HepG2 (cell line): ENCODE results near the gene PGPEP1. TPM values are rescaled to one million over a fixed set of nuclear protein-coding genes. Genes with fewer than 3 reads are reported as not detected.

Experiments used
- ARNT ChIP-seq: fragments of 450-650 bp; IDR thresholded peaks from 2 replicates; pipeline ENCODE4 v1.6.1; 2017
- CSRNP2 ChIP-seq: sonication (generic); formaldehyde crosslinking; conservative IDR thresholded peaks from 2 replicates; pipeline ENCODE4 v1.8.0; 2022; ENCODE audit warnings: low read depth, missing genetic modification reagents
- DNMT3B ChIP-seq: conservative IDR thresholded peaks from 2 replicates; pipeline ENCODE4 v1.6.1; 2016; ENCODE audit warnings: missing biosample characterization, control low read depth
- FOXC1 ChIP-seq: sonication (generic); formaldehyde crosslinking; IDR thresholded peaks from 2 replicates; pipeline ENCODE4 v1.8.0; 2022; ENCODE audit warnings: mild to moderate bottlenecking, missing genetic modification reagents, borderline replicate concordance
- FOXK2 ChIP-seq: fragments of 450-650 bp; IDR thresholded peaks from 2 replicates; pipeline ENCODE4 v1.6.1; 2016
- GATA4 ChIP-seq: sonication (generic); IDR thresholded peaks from 2 replicates; pipeline ENCODE4 v1.6.1; 2016; ENCODE audit warnings: antibody characterized with exemption, low read depth, borderline replicate concordance
- MBNL3 ChIP-seq: fragments of 250-450 bp; sonication (Bioruptor Pico); conservative IDR thresholded peaks from 2 replicates; pipeline ENCODE4 v1.8.0; 2022; ENCODE audit warnings: mild to moderate bottlenecking, inconsistent platforms
- MTF2 ChIP-seq: sonication (generic); formaldehyde crosslinking; IDR thresholded peaks from 2 replicates; pipeline ENCODE4 v1.5.0; 2020; ENCODE audit warnings: missing genetic modification reagents, borderline replicate concordance
- MYPOP ChIP-seq: sonication (generic); formaldehyde crosslinking; IDR thresholded peaks from 2 replicates; pipeline ENCODE4 v1.8.1; 2023; ENCODE audit warnings: mild to moderate bottlenecking, moderate library complexity, missing genetic modification reagents
- NONO ChIP-seq, 2 experiments: fragments of 450-650 bp in 1 of 2; sonication (generic) in 1 of 2; formaldehyde crosslinking in 1 of 2; IDR thresholded peaks in 1 of 2; conservative IDR thresholded peaks in 1 of 2; 2 replicates each; pipeline versions ENCODE4 v1.6.1 to v1.8.0; 2017 to 2022; ENCODE audit warnings: mild to moderate bottlenecking in 1 of 2, missing genetic modification reagents in 1 of 2, moderate library complexity in 1 of 2
- NPAS2 ChIP-seq: sonication (generic); formaldehyde crosslinking; IDR thresholded peaks from 2 replicates; pipeline ENCODE4 v1.8.0; 2022; ENCODE audit warnings: mild to moderate bottlenecking, missing genetic modification reagents, borderline replicate concordance
- PTBP1 ChIP-seq: fragments of 200-400 bp; formaldehyde crosslinking; IDR thresholded peaks from 2 replicates; pipeline ENCODE4 v1.6.1; 2018; ENCODE audit warnings: low read length, low read depth; ENCODE audit not compliant: poor library complexity, severe bottlenecking
- RAD51 ChIP-seq: fragments of 450-650 bp; IDR thresholded peaks from 2 replicates; pipeline ENCODE4 v1.6.1; 2016; ENCODE audit warnings: borderline replicate concordance
- RFX1 ChIP-seq: fragments of 450-650 bp; IDR thresholded peaks from 2 replicates; pipeline ENCODE4 v1.6.1; 2017
- RXRA ChIP-seq: sonication (generic); formaldehyde crosslinking; IDR thresholded peaks from 2 replicates; pipeline ENCODE4 v1.5.1; 2020; ENCODE audit warnings: missing genetic modification reagents
- SSRP1 ChIP-seq: IDR thresholded peaks from 2 replicates; pipeline ENCODE4 v1.6.1; 2016; ENCODE audit warnings: control low read depth
- ZNF101 ChIP-seq: sonication (generic); formaldehyde crosslinking; IDR thresholded peaks from 2 replicates; pipeline ENCODE4 v1.4.0; 2020; ENCODE audit warnings: mild to moderate bottlenecking, low read depth, missing genetic modification reagents, borderline replicate concordance
- ZNF232 ChIP-seq: sonication (generic); formaldehyde crosslinking; IDR thresholded peaks from 2 replicates; pipeline ENCODE4 v1.4.0; 2020; ENCODE audit warnings: missing genetic modification reagents, borderline replicate concordance
- ZNF256 ChIP-seq: sonication (generic); formaldehyde crosslinking; conservative IDR thresholded peaks from 2 replicates; pipeline ENCODE4 v1.4.0; 2020; ENCODE audit warnings: missing genetic modification reagents
- ZNF460 ChIP-seq: sonication (generic); formaldehyde crosslinking; IDR thresholded peaks from 2 replicates; pipeline ENCODE4 v1.5.1; 2020; ENCODE audit warnings: missing genetic modification reagents, mild to moderate bottlenecking, borderline replicate concordance
- ZNF496 ChIP-seq: sonication (generic); formaldehyde crosslinking; IDR thresholded peaks from 2 replicates; pipeline ENCODE4 v1.8.1; 2023; ENCODE audit warnings: mild to moderate bottlenecking, moderate library complexity, missing genetic modification reagents; ENCODE audit not compliant: insufficient replicate concordance
- ZNF510 ChIP-seq: sonication (generic); formaldehyde crosslinking; IDR thresholded peaks from 2 replicates; pipeline ENCODE4 v1.4.0; 2020; ENCODE audit warnings: low read depth, mild to moderate bottlenecking, missing genetic modification reagents
- ZNF615 ChIP-seq: sonication (generic); formaldehyde crosslinking; IDR thresholded peaks from 2 replicates; pipeline ENCODE4 v1.5.0; 2020; ENCODE audit warnings: mild to moderate bottlenecking, missing genetic modification reagents, borderline replicate concordance
- ZNF652 ChIP-seq: IDR thresholded peaks from 2 replicates; pipeline ENCODE4 v1.6.1; 2016; ENCODE audit warnings: low read depth, borderline replicate concordance
- ZNF720 ChIP-seq: sonication (generic); formaldehyde crosslinking; IDR thresholded peaks from 2 replicates; pipeline ENCODE4 v1.4.0; 2020; ENCODE audit warnings: missing genetic modification reagents
- ZNF746 ChIP-seq: sonication (generic); formaldehyde crosslinking; IDR thresholded peaks from 2 replicates; pipeline ENCODE4 v1.8.0; 2022; ENCODE audit warnings: mild to moderate bottlenecking, missing genetic modification reagents
- polyA plus RNA-seq, 8 experiments: library from polyadenylated mRNA; depleted of rRNA in 3 of 8; stranded (reverse) in 7 of 8; unstranded in 1 of 8; fragments of >200 nt; fragmentation: Illumina TruSeq in 4 of 8; extraction: Trizol in 4 of 8; gene quantifications; 2 replicates each; pipeline versions ENCODE4 v1.2.1 to v1.2.3, GENCODE V29; 2011 to 2016; ENCODE audit warnings: low read depth in 4 of 8, missing spikeins in 1 of 8, mixed read lengths in 1 of 8; ENCODE audit not compliant: insufficient read depth in 1 of 8
- total RNA-seq, 5 experiments: library from RNA; depleted of rRNA; stranded (reverse); fragments of >200 nt; fragmentation: Illumina TruSeq; extraction: Trizol; gene quantifications; 2 replicates each; pipeline ENCODE4 v1.2.3, GENCODE V29; 2016; ENCODE audit warnings: low read depth in 1 of 5
- TF ChIP-seq, protein P1 (sequence below): sonication (generic); formaldehyde crosslinking; IDR thresholded peaks from 2 replicates; pipeline ENCODE4 v1.4.0; 2020; ENCODE audit warnings: missing genetic modification reagents

Gene PGPEP1
- total and polyA plus RNA-seq, 2 of the 13 experiments (the other 11 are each of a cell fraction or from before 2014, with no cell fraction given) = 53.1 to 56.6 TPM

DNA sequence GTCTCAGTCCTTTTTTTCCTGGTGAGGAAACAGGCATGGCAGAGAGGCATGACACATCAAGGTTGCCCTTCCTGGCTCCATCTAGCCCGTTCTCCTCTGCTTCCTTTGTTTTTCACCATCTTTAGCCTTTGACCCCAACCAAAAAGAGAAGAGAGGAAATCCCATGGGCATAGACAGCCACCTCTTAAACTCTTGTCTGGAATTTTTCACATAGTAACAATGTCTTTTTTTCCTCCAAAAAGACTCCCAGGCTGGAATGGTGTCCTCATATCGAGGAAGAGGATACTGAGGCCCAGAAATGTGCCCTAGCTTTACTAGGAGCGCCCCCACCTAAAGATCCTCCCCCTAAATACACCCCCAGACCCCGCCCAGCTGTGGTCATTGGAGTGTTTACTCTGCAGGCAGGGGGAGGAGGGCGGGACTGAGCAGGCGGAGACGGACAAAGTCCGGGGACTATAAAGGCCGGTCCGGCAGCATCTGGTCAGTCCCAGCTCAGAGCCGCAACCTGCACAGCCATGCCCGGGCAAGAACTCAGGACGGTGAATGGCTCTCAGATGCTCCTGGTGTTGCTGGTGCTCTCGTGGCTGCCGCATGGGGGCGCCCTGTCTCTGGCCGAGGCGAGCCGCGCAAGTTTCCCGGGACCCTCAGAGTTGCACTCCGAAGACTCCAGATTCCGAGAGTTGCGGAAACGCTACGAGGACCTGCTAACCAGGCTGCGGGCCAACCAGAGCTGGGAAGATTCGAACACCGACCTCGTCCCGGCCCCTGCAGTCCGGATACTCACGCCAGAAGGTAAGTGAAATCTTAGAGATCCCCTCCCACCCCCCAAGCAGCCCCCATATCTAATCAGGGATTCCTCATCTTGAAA, 45.5 kb downstream of the PGPEP1 start, which contains the start of gene GDF15 (continued):
- TF ChIP-seq ARNT = no peak
- no peak for TF ChIP-seq NPAS2 (CRISPR knock-in tag)
- TF ChIP-seq RAD51 = no peak
- peak; percentile 96 for TF ChIP-seq GATA4
- peak; percentile 90 for TF ChIP-seq ZNF232
- TF ChIP-seq ZNF746 (CRISPR knock-in tag) = peak; percentile 95
- TF ChIP-seq ZNF496 (CRISPR knock-in tag) = no peak
- TF ChIP-seq MBNL3 (CRISPR knock-in tag) = no peak
- TF ChIP-seq, protein P1, sequence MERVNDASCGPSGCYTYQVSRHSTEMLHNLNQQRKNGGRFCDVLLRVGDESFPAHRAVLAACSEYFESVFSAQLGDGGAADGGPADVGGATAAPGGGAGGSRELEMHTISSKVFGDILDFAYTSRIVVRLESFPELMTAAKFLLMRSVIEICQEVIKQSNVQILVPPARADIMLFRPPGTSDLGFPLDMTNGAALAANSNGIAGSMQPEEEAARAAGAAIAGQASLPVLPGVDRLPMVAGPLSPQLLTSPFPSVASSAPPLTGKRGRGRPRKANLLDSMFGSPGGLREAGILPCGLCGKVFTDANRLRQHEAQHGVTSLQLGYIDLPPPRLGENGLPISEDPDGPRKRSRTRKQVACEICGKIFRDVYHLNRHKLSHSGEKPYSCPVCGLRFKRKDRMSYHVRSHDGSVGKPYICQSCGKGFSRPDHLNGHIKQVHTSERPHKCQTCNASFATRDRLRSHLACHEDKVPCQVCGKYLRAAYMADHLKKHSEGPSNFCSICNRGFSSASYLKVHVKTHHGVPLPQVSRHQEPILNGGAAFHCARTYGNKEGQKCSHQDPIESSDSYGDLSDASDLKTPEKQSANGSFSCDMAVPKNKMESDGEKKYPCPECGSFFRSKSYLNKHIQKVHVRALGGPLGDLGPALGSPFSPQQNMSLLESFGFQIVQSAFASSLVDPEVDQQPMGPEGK (CRISPR knock-in tag) = peak; percentile 99
- TF ChIP-seq ZNF101 (CRISPR knock-in tag) = 0 out of 2 replicates have a peak, but pooled peaks have one; percentile 42
- peak; percentile 66; the same call in 1 of the 2 replicates for TF ChIP-seq FOXK2
- TF ChIP-seq SSRP1 (CRISPR knock-in tag) = peak; percentile 69
- TF ChIP-seq ZNF652 (CRISPR knock-in tag) = no peak
- peak; percentile 97 for TF ChIP-seq FOXC1 (CRISPR knock-in tag)
- TF ChIP-seq ZNF256 (CRISPR knock-in tag) = peak; percentile 96
- 0 out of 2 replicates have a peak, but pooled peaks have one; percentile 25 for TF ChIP-seq ZNF615 (CRISPR knock-in tag)
- TF ChIP-seq ZNF510 (CRISPR knock-in tag) = peak; percentile 98
- no peak for TF ChIP-seq NONO (IDR thresholded peaks at IDR 0.05)
- TF ChIP-seq NONO (CRISPR knock-in tag; conservative IDR thresholded peaks at IDR 0.05) = peak; percentile 99
- peak; percentile 90 for TF ChIP-seq MYPOP
- TF ChIP-seq RXRA = peak; percentile 87
- TF ChIP-seq CSRNP2 (CRISPR knock-in tag) = no peak
- TF ChIP-seq DNMT3B = peak; percentile 7; the same call in 1 of the 2 replicates
- no peak; the same call in 1 of the 2 replicates for TF ChIP-seq MTF2
- no peak for TF ChIP-seq PTBP1
- no peak for TF ChIP-seq ZNF720 (CRISPR knock-in tag)
- no peak for TF ChIP-seq RFX1
- TF ChIP-seq ZNF460 (CRISPR knock-in tag) = peak; percentile 33; the same call in 1 of the 2 replicates
